HEK293 (cell line): ENCODE results near the gene MED20.

Source experiments
- CTCF ChIP-seq: fragments of 450-650 bp; formaldehyde crosslinking; IDR thresholded peaks from 2 replicates; pipeline ENCODE4 v1.5.1; 2016; ENCODE audit warnings: missing biosample characterization, missing genetic modification characterization
- ZNF354C ChIP-seq: fragments of 450-650 bp; formaldehyde crosslinking; IDR thresholded peaks from 2 replicates; pipeline ENCODE4 v1.5.1; 2016; ENCODE audit warnings: missing biosample characterization, missing genetic modification characterization, low read depth, borderline replicate concordance

GRCh38 chr6:41922154-41922553, 1.2 kb upstream of the MED20 start:
- no peak for TF ChIP-seq ZNF354C (tag by site-specific recombination)
- TF ChIP-seq CTCF: no peak
